ENCODE data around the gene NF1.

Gene NF1

GRCh38 chr17:31313982-31314781 lies 219.4 kb downstream of the NF1 start, which contains the start of gene EVI2B:
Gene EVI2B, minus strand, starts transcription at chr17:31314054. Its CDS starts 8,445 bp downstream, at chr17:31305609.
- H3K4me1 Mint-ChIP-seq = peaks cover 4% of the 10 kb centered on the region
- no peaks in the 10 kb centered on the region for H3K27me3 Mint-ChIP-seq (ENCODE audit: low read depth)
- no peaks in the 10 kb centered on the region for H3K9me3 Mint-ChIP-seq
- no peak within 1 kb of the TSS for H3K27ac Mint-ChIP-seq
- peaks cover 12% of the 10 kb centered on the region for H3K36me3 Mint-ChIP-seq (ENCODE audit: low read depth)
- no peak for TF ChIP-seq CTCF (IDR thresholded peaks at IDR 0.05; ENCODE audit: unreplicated experiment in 3 of 3)
- H3K4me3 Mint-ChIP-seq = no peak within 1 kb of the TSS

GRCh38 chr17:31314782-31315100 lies 220.0 kb downstream of the NF1 start:
- TF ChIP-seq CTCF (IDR thresholded peaks at IDR 0.05; ENCODE audit: unreplicated experiment in 3 of 3) = no peak
- H3K27ac Mint-ChIP-seq = no peak overlapping the region
- H3K9me3 Mint-ChIP-seq = no peaks in the 10 kb centered on the region
- H3K27me3 Mint-ChIP-seq (ENCODE audit: low read depth) = no peaks in the 10 kb centered on the region
- peaks cover 12% of the 10 kb centered on the region for H3K36me3 Mint-ChIP-seq (ENCODE audit: low read depth)
- peaks cover 4% of the 10 kb centered on the region for H3K4me1 Mint-ChIP-seq
- no peak overlapping the region for H3K4me3 Mint-ChIP-seq

- Mint-ChIP-seq H3K4me1 (peaks cover 4% of the 10 kb centered on the region), H3K36me3 (ENCODE audit: low read depth) (peaks cover 4% of the 10 kb centered on the region), H3K27me3 (ENCODE audit: low read depth) (no peaks in the 10 kb centered on the region), H3K9me3 (no peaks in the 10 kb centered on the region), H3K4me3 (no peak overlapping the region), H3K27ac (peak overlapping the region in 1 of 3 experiments; percentile 9)
- no peak for TF ChIP-seq CTCF (IDR thresholded peaks at IDR 0.05; ENCODE audit: unreplicated experiment in 3 of 3)
Measured at GRCh38 chr17:31318298-31318801, 223.6 kb downstream of the NF1 start.

- Mint-ChIP-seq H3K36me3 (ENCODE audit: low read depth) (peaks cover 4% of the 10 kb centered on the region), H3K9me3 (no peaks in the 10 kb centered on the region), H3K4me3 (no peak overlapping the region), H3K27me3 (ENCODE audit: low read depth) (no peaks in the 10 kb centered on the region), H3K4me1 (peaks cover 4% of the 10 kb centered on the region), H3K27ac (no peak overlapping the region)
- no peak for TF ChIP-seq CTCF (IDR thresholded peaks at IDR 0.05; ENCODE audit: unreplicated experiment in 3 of 3)
Measured at GRCh38 chr17:31318851-31319661, 224.3 kb downstream of the NF1 start.

GRCh38 chr17:31320241-31320640 lies 225.5 kb downstream of the NF1 start:
- no peaks in the 10 kb centered on the region for H3K27me3 Mint-ChIP-seq (ENCODE audit: low read depth)
- no peak for TF ChIP-seq CTCF (IDR thresholded peaks at IDR 0.05; ENCODE audit: unreplicated experiment in 3 of 3)
- no peak overlapping the region for H3K27ac Mint-ChIP-seq
- no peak overlapping the region for H3K4me3 Mint-ChIP-seq
- H3K36me3 Mint-ChIP-seq (ENCODE audit: low read depth) = peaks cover 1% of the 10 kb centered on the region
- peaks cover 4% of the 10 kb centered on the region for H3K4me1 Mint-ChIP-seq
- no peaks in the 10 kb centered on the region for H3K9me3 Mint-ChIP-seq
